Fibroblast of skin of right quadriceps (primary cell): ENCODE measurements around the gene SLC6A1.
A peak's percentile ranks its signal among the peaks of the same experiment; 100 is the strongest.
"Not testable (repeated sequence)": the region's sequence is repeated elsewhere in the genome, so short reads cannot be mapped to it uniquely, and the experiment has no call there.

Experiments used
- DNase-seq: peaks from one replicate; pipeline ENCODE4 v3.0.0-alpha.2; 2013

SLC6A1 gene

DNA sequence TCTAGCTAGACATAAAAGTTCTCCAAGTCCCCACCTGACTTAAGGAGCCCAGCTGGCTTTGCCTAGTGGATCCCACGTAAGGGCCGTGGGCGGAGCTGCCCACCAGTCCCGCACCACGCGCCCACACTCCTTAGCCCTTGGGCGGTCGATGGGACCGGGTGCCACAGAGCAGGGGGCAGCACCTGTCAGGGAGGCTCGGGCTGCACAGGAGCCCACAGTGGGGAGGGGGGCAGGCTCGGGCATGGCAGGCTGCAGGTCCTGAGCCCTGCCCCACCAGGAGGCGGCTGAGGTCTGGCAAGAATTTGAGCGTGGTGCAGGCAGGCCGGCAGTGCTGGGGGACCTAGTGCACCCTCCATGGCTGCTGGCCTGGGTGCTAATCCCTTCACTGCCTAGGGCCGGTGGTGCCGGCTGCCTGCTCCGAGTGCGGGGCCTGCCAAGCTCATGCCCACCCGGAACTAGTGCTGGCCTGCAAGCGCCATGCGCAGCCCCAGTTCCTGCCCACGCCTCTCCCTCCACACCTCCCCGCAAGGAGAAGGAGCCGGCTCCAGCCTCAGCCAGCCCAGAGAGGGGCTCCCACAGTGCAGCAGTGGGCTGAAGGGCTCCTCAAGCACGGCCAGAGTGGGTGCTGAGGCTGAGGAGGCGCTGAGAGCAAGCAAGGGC lies 78.7 kb downstream of the SLC6A1 start:
- DNase-seq = no peak

DNA sequence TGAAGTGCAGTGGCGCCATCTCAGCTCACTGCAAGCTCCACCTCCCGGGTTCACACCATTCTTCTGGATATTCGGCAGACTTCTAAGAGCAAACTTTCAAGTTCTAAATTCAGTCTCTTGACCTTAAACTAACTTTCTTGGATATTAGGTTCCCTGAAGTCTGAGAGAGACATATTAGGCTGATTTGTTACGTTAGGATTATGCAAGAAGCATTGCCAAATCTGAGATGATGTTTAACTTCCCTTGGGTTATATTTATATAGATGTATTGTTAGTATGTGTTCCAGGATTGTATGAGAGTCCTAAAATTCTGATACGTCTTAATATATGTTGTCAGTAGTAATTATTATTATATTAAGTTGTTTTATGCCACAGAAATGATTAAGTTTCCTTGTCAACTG lies 80.1 kb downstream of the SLC6A1 start:
- no peak for DNase-seq

DNA sequence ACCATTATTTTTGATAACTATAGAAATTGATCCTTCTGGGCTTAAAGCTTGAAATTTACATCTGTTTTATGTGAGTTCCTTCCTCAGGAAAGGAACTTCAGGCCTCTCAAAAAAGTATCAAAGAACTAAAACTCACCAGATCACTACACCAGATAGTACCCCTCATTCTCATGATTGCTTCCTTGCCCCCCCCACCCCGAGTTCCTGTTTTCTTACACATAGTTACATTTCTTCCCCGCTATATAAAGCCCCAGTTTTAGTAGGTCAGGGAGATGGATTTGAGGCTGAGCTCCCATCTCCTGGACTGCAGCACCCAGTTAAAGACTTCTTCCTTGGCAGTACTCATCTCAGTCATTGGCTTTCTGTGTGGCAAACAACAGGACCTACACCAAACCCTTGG lies 81.5 kb downstream of the SLC6A1 start:
- no peak for DNase-seq

DNA sequence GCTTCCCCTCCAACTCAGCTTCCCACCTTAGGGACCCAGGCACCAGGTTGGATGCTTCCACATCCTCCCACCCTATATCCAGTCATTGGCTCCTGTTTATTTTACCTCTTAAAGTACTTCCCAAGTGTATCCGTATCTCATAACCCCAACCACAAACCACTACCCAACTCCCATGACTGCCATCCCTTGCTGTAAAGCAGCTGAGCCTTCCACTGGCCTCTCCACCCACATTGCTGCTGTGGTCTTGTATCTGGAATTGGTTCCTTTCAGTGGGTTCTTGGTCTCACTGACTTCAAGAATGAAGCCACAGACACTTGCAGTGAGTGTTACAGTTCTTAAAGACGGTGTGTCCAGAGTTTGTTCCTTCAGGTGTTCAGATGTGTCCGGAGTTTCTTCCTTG lies 81.9 kb downstream of the SLC6A1 start:
- no peak for DNase-seq

DNA sequence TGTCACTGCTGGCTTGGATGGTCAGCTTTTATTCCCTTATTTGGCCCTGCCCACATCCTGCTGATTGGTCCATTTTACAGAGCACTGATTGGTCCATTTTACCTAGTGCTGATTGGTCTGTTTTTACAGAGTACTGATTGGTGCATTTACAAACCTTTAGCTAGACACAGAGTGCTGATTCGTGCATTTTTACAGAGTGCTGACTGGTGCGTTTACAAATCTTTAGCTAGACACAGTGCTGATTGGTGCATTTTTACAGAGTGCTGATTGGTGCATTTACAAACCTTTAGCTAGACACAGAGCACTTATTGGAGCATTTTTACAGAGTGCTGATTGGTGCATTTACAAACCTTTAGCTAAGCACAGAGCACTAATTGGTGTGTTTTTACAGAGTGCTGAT lies 82.6 kb downstream of the SLC6A1 start:
- DNase-seq = not testable (repeated sequence)

DNA sequence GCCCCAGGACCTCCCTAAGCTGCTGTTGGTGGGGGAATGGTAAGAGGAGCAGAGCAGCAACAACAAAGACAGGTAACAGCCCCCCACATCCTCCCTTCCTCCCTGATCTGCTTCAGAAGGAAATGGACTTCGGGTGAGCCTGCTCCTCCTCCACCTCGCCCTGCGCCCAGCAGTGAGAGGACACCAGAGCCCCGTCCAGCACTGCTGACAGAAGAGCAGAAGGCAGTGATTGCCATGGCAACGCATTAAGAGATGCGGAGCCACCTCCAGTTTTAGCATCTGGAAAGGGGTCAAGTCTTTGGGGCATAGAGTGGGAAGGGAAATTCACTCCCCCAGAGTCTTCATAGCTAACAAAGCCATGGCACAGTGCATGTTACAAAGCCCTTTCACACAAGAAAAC lies 84.2 kb downstream of the SLC6A1 start:
- DNase-seq = no peak

DNA sequence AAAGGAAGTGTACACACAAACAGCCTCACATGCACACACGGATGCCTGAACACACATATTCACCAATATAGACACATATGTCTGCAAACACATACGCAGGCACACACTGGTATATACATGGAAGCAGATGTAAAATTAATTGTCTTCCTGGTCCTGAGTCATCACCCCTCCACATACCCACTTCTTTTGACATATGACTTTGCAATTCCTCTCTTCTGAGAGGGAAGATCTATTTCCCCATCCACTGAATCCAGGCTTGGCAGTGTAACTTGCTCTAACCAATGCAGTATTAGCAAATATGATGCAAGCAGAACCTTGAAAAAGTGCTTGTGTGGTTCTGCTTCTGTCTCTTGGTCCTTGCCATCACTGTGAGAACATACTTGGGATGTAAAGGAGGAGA lies 84.9 kb downstream of the SLC6A1 start:
- DNase-seq = peak; percentile 75

DNA sequence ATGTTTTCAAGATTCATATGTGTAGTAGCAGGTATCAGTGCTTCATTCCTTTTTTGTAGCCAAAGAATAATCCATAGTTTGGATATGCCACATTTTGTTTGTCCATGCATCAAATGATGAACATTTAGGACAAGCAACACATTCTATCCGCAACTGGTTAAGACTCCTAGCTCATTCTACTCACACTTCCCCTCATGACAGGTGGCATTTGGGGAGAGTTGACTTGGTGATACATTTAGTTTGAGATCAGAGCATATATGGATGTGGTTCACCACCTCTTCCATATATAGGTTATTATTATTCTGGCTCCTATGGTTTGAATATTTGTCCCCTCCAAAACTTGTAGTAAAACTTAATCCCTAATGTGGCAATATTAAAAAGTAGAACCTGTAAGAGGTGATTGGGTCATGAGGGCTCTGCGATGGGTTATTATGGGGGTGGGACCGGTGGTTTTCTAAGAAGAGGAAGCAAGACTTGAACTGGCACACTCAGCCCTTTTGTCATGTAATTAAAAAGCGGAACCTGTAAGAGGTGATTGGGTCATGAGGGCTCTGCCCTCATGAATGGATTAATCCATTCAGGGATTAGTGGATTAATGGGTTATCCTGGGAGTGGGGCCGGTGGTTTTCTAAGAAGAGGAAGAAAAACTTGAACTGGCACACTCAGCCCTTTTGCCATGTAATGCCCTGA lies 86.4 kb downstream of the SLC6A1 start:
- no peak for DNase-seq

DNA sequence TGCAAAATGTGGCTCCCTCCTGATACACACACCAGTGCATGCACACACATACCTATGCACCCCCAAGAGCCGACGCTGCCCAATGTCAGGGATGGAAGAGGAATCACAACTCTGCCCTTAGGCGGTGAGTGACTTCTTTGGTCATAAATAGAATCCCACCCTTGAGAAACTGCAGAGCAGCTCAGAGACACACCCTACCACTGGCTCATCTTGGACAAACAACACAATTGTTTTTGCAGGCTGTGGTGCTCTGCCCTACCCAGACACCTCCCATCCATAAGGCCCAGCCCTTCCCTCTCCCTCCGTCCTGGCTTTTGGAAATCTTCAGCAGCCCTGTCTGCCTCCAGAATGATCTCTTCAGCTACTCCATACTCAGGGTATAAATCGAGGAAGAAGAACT lies 87.9 kb downstream of the SLC6A1 start:
- no peak for DNase-seq

DNA sequence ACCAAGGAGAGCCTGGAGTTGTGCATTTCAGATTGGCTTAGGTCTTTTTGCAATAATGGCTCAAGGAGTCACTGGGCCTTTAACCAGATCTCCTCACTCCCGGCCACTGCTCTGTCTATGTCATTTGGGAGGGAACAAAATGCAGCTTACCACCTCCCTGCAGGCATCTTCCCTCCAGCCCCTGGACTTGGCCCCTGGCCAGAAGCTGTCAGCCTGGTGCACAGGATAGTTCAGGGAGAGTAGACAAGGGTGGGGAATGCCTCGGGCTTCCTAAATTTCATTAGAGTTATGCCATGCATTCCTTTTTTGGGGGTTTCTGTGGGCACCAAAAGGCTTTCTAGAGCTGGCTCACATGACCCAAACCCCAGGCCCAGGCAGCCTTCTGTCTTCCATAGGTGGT lies 91.5 kb downstream of the SLC6A1 start:
- no peak for DNase-seq

DNA sequence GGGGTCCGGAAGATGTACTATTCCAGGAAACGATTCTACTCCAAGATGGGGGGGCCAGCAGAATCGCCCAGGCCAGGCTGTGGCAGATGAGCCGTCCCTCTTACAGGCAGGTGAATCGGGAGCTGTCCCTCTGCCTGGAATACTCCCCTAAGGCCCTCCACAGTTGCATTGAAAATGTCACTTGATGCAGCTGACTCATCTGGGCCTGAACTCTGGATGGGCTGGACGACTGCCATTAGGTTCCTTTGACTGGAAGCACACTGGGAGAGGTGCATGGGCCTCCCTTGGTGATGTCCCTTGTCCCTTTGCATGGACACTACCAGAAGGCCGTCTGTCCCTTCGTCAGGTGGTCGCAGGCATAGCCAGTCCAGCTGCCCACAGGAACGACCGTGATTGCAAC lies 92.1 kb downstream of the SLC6A1 start:
- no peak for DNase-seq

DNA sequence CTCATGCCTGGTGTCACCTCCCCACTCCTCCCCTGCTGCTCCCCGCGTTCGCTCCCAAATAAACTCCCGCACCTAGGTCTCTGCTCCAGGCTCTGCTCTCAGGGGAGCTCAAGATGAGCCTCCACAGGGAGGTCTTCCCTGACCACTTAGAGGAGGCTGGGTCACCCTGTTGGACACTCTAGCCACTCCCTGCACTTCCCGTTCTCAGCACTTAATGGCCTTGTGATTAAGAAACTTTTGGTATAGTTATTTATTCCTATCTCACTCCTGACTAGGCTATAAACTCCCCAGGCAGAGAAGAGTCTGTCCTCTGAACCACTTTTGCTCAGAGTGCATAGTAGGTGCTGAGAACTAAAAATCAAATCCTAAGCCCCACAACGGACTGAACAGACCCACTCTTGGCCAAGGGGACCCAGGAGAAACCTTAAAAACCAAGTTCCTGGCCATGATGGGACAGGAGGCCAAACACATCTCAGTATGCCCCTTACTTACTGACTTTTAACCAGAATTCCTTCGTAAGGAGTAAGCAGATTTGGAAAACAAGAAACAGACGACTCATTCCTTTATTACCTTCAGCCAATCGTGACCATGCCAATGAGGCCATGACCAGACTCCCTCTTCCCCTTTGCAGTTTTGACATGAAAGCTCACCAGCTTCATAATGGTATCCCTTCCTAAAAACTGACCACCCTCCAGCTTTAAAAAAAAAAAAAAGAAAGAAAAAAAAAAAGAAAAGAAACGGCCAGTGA lies 92.7 kb downstream of the SLC6A1 start:
- DNase-seq = peak; percentile 33

DNA sequence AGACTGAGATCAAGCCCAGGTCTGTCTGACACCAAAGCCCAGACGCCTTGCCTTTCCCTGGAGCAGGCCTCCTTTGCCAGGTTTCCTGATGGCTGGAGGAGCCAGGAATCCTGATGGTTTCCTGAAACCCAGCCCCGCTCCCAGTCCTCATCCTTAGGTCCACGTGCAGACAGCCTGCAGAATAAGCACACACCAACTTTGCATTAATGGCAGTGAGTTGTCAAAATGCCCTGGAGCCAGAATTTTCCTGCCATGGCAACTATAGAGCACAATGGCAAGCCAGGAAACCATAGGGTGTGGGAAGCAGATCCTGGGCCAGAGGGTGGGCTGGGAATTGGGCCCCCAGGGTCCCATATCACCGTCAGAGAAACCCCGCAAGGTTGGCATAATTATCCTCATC lies 94.3 kb downstream of the SLC6A1 start:
- no peak for DNase-seq

DNA sequence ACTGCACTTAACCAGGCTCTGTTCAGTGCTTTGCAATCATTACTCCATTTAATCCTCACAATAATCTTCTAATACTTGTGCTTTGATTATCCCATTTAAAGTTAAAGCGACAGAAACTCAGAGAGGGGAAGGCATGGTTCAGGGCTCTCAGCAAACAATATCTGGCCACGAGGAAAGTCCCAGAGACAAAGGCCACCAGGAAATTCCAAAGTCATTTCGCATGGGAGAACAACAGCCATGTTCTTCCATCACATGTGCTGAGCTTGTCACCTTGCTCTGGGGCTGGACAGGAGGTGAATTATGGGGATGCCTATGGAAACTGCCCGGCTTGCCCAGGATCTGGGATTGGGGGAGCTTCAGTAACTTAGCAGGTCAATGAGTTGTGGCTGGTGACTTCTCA lies 95.5 kb downstream of the SLC6A1 start:
- DNase-seq = no peak

DNA sequence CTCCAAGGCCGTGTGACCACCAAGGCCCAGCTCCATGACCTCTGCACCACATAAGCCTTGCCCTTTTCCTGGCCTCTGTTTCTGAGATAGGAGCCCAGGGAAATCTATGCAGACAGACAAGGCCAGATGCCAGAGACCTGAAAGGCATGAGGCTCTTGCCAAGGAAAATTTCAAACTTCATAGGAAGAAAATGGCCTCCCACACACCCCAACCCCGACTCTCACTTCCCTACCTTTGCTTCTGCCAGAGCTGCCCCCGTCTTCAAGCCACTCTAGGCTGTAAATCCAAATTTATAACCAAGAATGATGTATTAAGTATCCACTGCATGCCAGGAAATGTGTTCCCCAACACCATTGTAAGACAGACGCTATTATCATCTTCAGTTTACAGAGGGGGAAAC lies 96.3 kb downstream of the SLC6A1 start:
- no peak for DNase-seq
